NCI-H2029 (cell line): ENCODE results near the gene CES4A.
"Not testable (repeated sequence)": the region's sequence is repeated elsewhere in the genome, so short reads cannot be mapped to it uniquely, and the experiment has no call there.

ENCODE experiments used
- DNase-seq: peaks from one replicate; lab custom pipeline; 2025; lab: John Stamatoyannopoulos, UW

The CES4A gene

GRCh38 chr16:66988197-66988788, at the start of gene CES4A:
CES4A (plus strand) TSS chr16:66988589; CDS start chr16:66988773, 184 bp downstream.
- DNase-seq: no peak

GRCh38 chr16:66939366-66939765, 49.0 kb upstream of the CES4A start:
- no peak for DNase-seq

- no peak for DNase-seq
These were observed 48.2 kb upstream of the CES4A start for GRCh38 chr16:66940236-66940635.

- DNase-seq: no peak
These were observed 45.4 kb upstream of the CES4A start for GRCh38 chr16:66942981-66943380.

GRCh38 chr16:66943426-66944053, 44.8 kb upstream of the CES4A start:
- no peak for DNase-seq

GRCh38 chr16:66944054-66944441, 44.3 kb upstream of the CES4A start:
- no peak for DNase-seq

GRCh38 chr16:66944971-66945370, 43.4 kb upstream of the CES4A start:
- DNase-seq: not testable (repeated sequence)

- DNase-seq: no peak
These were observed 42.5 kb upstream of the CES4A start for GRCh38 chr16:66945939-66946338.

GRCh38 chr16:66946541-66946940, 41.8 kb upstream of the CES4A start:
- DNase-seq: no peak

- no peak for DNase-seq
These were observed 41.5 kb upstream of the CES4A start for GRCh38 chr16:66946974-66947301.

- peak; percentile 13 for DNase-seq
These were observed 40.9 kb upstream of the CES4A start for GRCh38 chr16:66947302-66948065.

GRCh38 chr16:66948134-66948836, 40.1 kb upstream of the CES4A start:
- DNase-seq: no peak

GRCh38 chr16:66948837-66949225, 39.6 kb upstream of the CES4A start:
- DNase-seq: no peak

GRCh38 chr16:66949472-66949871, 38.9 kb upstream of the CES4A start:
- no peak for DNase-seq

- no peak for DNase-seq
These were observed 38.0 kb upstream of the CES4A start for GRCh38 chr16:66950437-66950836.

GRCh38 chr16:66950971-66951790, 37.2 kb upstream of the CES4A start:
- DNase-seq: no peak

GRCh38 chr16:66952430-66953110, 35.8 kb upstream of the CES4A start:
- DNase-seq: no peak

- no peak for DNase-seq
These were observed 34.8 kb upstream of the CES4A start for GRCh38 chr16:66953462-66954096.

GRCh38 chr16:66954097-66954659, 34.2 kb upstream of the CES4A start:
- DNase-seq: peak; percentile 4

- not testable (repeated sequence) for DNase-seq
These were observed 32.8 kb upstream of the CES4A start for GRCh38 chr16:66955363-66956153.
